Adrenal gland (tissue), 12 donors: ENCODE results near the gene MOB3B. TPM values are rescaled to one million over a fixed set of nuclear protein-coding genes. Genes with fewer than 3 reads are reported as not detected.

Experiments
- DNase-seq, 7 donors: peaks; one replicate each; pipeline ENCODE4 v3.0.0-alpha.2; 2019 to 2020
- H3K27ac ChIP-seq, 5 donors: fragments of 200-600 bp; sonication (generic) in 4 of 5; 1 replicate in 3 of 5; 2 replicates in 2 of 5; pipeline versions ENCODE4 v1.5.1 to v1.8.0; 2016 to 2020; ENCODE audit warnings: mild to moderate bottlenecking in 1 of 5
- H3K27me3 ChIP-seq: fragments of 200-600 bp; 2 replicates; pipeline ENCODE4 v1.8.0; 2021
- H3K36me3 ChIP-seq, 2 donors: fragments of 200-600 bp; replicated peaks in 1 of 2; 1 replicate in 1 of 2; 2 replicates in 1 of 2; pipeline versions ENCODE4 v1.5.1 to v1.8.0; 2018 to 2022
- H3K4me1 ChIP-seq, 2 donors: fragments of 200-600 bp; replicated peaks in 1 of 2; 1 replicate in 1 of 2; 2 replicates in 1 of 2; pipeline versions ENCODE4 v1.5.1 to v1.8.0; 2018 to 2021
- H3K4me3 ChIP-seq, 4 donors: fragments of 200-600 bp; sonication (generic) in 3 of 4; one replicate each; pipeline ENCODE4 v1.5.1; 2016 to 2018
- H3K9me3 ChIP-seq, 3 donors: fragments of 200-600 bp; sonication (generic) in 1 of 3; replicated peaks in 1 of 3; 1 replicate in 2 of 3; 2 replicates in 1 of 3; pipeline versions ENCODE4 v1.5.1 to v1.8.0; 2016 to 2021
- CTCF ChIP-seq, 6 experiments: fragments of 450-650 bp in 4 of 6; fragments of 200-600 bp in 2 of 6; sonication (generic) in 1 of 6; IDR thresholded peaks; 1 replicate in 5 of 6; 2 replicates in 1 of 6; pipeline versions ENCODE4 v1.5.1 to v1.8.0; 2016 to 2021; ENCODE audit warnings: antibody characterized with exemption in 6 of 6, mild to moderate bottlenecking in 2 of 6, moderate library complexity in 1 of 6
- POLR2A ChIP-seq, 2 donors: fragments of 450-650 bp; IDR thresholded peaks; one replicate each; pipeline ENCODE4 v1.6.1; 2017; ENCODE audit warnings: antibody characterized with exemption in 2 of 2, mild to moderate bottlenecking in 2 of 2, moderate library complexity in 1 of 2
- WGBS, 4 donors: extraction: QIAGEN DNeasy Blood & Tissue Kit in 2 of 4; methylation state at CpG; one replicate each; pipeline versions ENCODE4 v1.1.5 to v1.1.7; 2013 to 2017; 5-methylcytosine and 5-hydroxymethylcytosine counted together
- intact Hi-C, 2 donors: fragments of 100-400 bp; cut with DNase I; formaldehyde crosslinking; loops; one replicate each; pipeline versions ENCODE4 v1.14.1 to v1.15.0; 2022 to 2023
- polyA plus RNA-seq, 3 donors: library from polyadenylated mRNA; stranded (reverse); fragments of 200-250 nt in 2 of 3; fragments of 350-450 nt in 1 of 3; fragmentation: Illumina TruSeq in 1 of 3; extraction: RNeasy Lipid Tissue Mini Kit (QIAGEN cat#74804) in 1 of 3; gene quantifications; one replicate each; pipeline ENCODE4 v1.2.3, GENCODE V29; 2013 to 2014
- total RNA-seq, 9 donors: library from RNA; depleted of rRNA in 4 of 9; stranded (reverse); fragments of >200 nt in 4 of 9; fragments of 120-200 nt in 1 of 9; fragmentation: NEBNext Ultra II Directional in 1 of 9; extraction: Animal tissue kit (Norgen Biotek cat#: 25700) in 1 of 9; gene quantifications; one replicate each; pipeline versions ENCODE4 v1.1.0 to v1.2.4, GENCODE V29; 2013 to 2023
- donor health status: healthy with polysubstance abuse.
- donor health status: Bipolar disorder and iron deficiency.
- donor health status: DM: yes; HTN: yes; CAD: no.
- donor health status: DM: no; HTN: no; CAD: no.
- donor health status: DM: no; HTN: no; CAD: no.
- donor health status: DM: yes; HTN: yes; CAD: no.

Gene MOB3B
- total and polyA plus RNA-seq, 12 donors: 1.3 to 9.0 (median 3.4) TPM

GRCh38 chr9:27524236-27524635 is 5.4 kb downstream of the MOB3B start, which contains the start of gene IFNK:
Gene IFNK (plus strand): TSS chr9:27524290. CDS start chr9:27524337, 47 bp downstream.
- Histone ChIP-seq H3K27ac (no peak within 1 kb of the TSS), H3K4me1 (peaks cover 0 to 5% of the 10 kb centered on the region in 2 donors), H3K36me3 (no peaks in the 10 kb centered on the region), H3K27me3 (no peaks in the 10 kb centered on the region), H3K9me3 (no peaks in the 10 kb centered on the region), H3K4me3 (no peak within 1 kb of the TSS)
- 91 to 97% (median 93%) methylated on average over 2 of the region's 2 CpGs for WGBS, 4 donors
- intact Hi-C loops: no loop called here
- DNase-seq: no peak
- TF ChIP-seq POLR2A (IDR thresholded peaks at IDR 0.05) (no peak), CTCF (IDR thresholded peaks at IDR 0.05) (no peak)

GRCh38 chr9:27523141-27523540 is 6.5 kb downstream of the MOB3B start:
- no peak overlapping the region for H3K27ac ChIP-seq
- TF ChIP-seq CTCF (IDR thresholded peaks at IDR 0.05) (no peak), POLR2A (IDR thresholded peaks at IDR 0.05) (no peak)
- H3K4me3 ChIP-seq: no peak overlapping the region
- intact Hi-C loops: no loop called here
- no peaks in the 10 kb centered on the region for H3K27me3 ChIP-seq
- no peaks in the 10 kb centered on the region for H3K36me3 ChIP-seq
- H3K4me1 ChIP-seq: peaks cover 0 to 5% of the 10 kb centered on the region in 2 donors
- no peak for DNase-seq
- no peaks in the 10 kb centered on the region for H3K9me3 ChIP-seq

- Histone ChIP-seq H3K4me1 (no peaks in the 10 kb centered on the region), H3K9me3 (no peaks in the 10 kb centered on the region), H3K36me3 (no peaks in the 10 kb centered on the region), H3K27me3 (no peaks in the 10 kb centered on the region), H3K4me3 (no peak overlapping the region), H3K27ac (no peak overlapping the region)
- 86 to 96% (median 90%) methylated on average over 4 of the region's 4 CpGs for WGBS, 4 donors
- intact Hi-C loops: no loop called here
- TF ChIP-seq CTCF (IDR thresholded peaks at IDR 0.05): no peak
- TF ChIP-seq POLR2A (IDR thresholded peaks at IDR 0.05): no peak
- no peak for DNase-seq
Observed at GRCh38 chr9:27520986-27521385, 8.6 kb downstream of the MOB3B start.

- Histone ChIP-seq H3K27me3 (no peaks in the 10 kb centered on the region), H3K4me1 (no peaks in the 10 kb centered on the region), H3K4me3 (no peak overlapping the region), H3K36me3 (no peaks in the 10 kb centered on the region), H3K9me3 (no peaks in the 10 kb centered on the region), H3K27ac (no peak overlapping the region)
- intact Hi-C loops: no loop called here
- DNase-seq: no peak
- 74 to 77% (median 76%) methylated on average over 10 of the region's 10 CpGs for WGBS, 4 donors
- no peak for TF ChIP-seq CTCF (IDR thresholded peaks at IDR 0.05)
- no peak for TF ChIP-seq POLR2A (IDR thresholded peaks at IDR 0.05)
Observed at GRCh38 chr9:27519466-27520465, 9.8 kb downstream of the MOB3B start.
